HepG2 (cell line): Measurements from ENCODE around the gene HECTD1. TPM values are rescaled to one million over a fixed set of nuclear protein-coding genes. Genes with fewer than 3 reads are reported as not detected.
"Not testable (repeated sequence)": the region's sequence is repeated elsewhere in the genome, so short reads cannot be mapped to it uniquely, and the experiment has no call there.

Experiments
- ARID4A ChIP-seq: sonication (generic); formaldehyde crosslinking; IDR thresholded peaks from 2 replicates; pipeline ENCODE4 v1.5.0; 2020; ENCODE audit warnings: mild to moderate bottlenecking, missing genetic modification reagents, borderline replicate concordance
- ARID5B ChIP-seq: IDR thresholded peaks from 2 replicates; pipeline ENCODE4 v1.4.0; 2020; ENCODE audit warnings: mild to moderate bottlenecking, missing genetic modification reagents
- CHD4 ChIP-seq: fragments of 200-600 bp; sonication (generic); IDR thresholded peaks from 2 replicates; pipeline ENCODE4 v1.7.0; 2017; ENCODE audit warnings: mild to moderate bottlenecking, low read length, borderline replicate concordance
- GATAD2A ChIP-seq: IDR thresholded peaks from 2 replicates; pipeline ENCODE4 v1.6.1; 2016
- HDAC1 ChIP-seq: sonication (generic); formaldehyde crosslinking; IDR thresholded peaks from 2 replicates; pipeline ENCODE4 v1.5.1; 2020; ENCODE audit warnings: mild to moderate bottlenecking, missing genetic modification reagents
- POGZ ChIP-seq: sonication (generic); formaldehyde crosslinking; IDR thresholded peaks from 2 replicates; pipeline ENCODE4 v1.4.0; 2020; ENCODE audit warnings: mild to moderate bottlenecking, missing genetic modification reagents
- RXRB ChIP-seq: IDR thresholded peaks from 2 replicates; pipeline ENCODE4 v1.6.1; 2016; ENCODE audit warnings: borderline replicate concordance, missing genetic modification reagents, missing compliant biosample characterization
- ZNF160 ChIP-seq: sonication (generic); formaldehyde crosslinking; IDR thresholded peaks from 2 replicates; pipeline ENCODE4 v1.8.0; 2022; ENCODE audit warnings: mild to moderate bottlenecking, inconsistent platforms, missing genetic modification reagents
- polyA plus RNA-seq, 8 experiments: library from polyadenylated mRNA; depleted of rRNA in 3 of 8; stranded (reverse) in 7 of 8; unstranded in 1 of 8; fragments of >200 nt; fragmentation: Illumina TruSeq in 4 of 8; extraction: Trizol in 4 of 8; gene quantifications; 2 replicates each; pipeline versions ENCODE4 v1.2.1 to v1.2.3, GENCODE V29; 2011 to 2016; ENCODE audit warnings: low read depth in 4 of 8, missing spikeins in 1 of 8, mixed read lengths in 1 of 8; ENCODE audit not compliant: insufficient read depth in 1 of 8
- total RNA-seq, 5 experiments: library from RNA; depleted of rRNA; stranded (reverse); fragments of >200 nt; fragmentation: Illumina TruSeq; extraction: Trizol; gene quantifications; 2 replicates each; pipeline ENCODE4 v1.2.3, GENCODE V29; 2016; ENCODE audit warnings: low read depth in 1 of 5
- TF ChIP-seq, protein P1 (sequence below), 2 experiments: fragments of 450-650 bp in 1 of 2; sonication (generic) in 1 of 2; formaldehyde crosslinking in 1 of 2; IDR thresholded peaks; 2 replicates each; pipeline versions ENCODE4 v1.6.1 to v1.8.0; 2016 to 2022; ENCODE audit warnings: antibody characterized with exemption in 1 of 2, mild to moderate bottlenecking in 1 of 2, missing genetic modification reagents in 1 of 2
- TF ChIP-seq, protein P2 (sequence below): IDR thresholded peaks from 2 replicates; pipeline ENCODE4 v1.6.1; 2012; ENCODE audit warnings: inconsistent platforms

HECTD1 gene
- total and polyA plus RNA-seq, 2 of the 13 experiments (the other 11 are each of a cell fraction or from before 2014, with no cell fraction given), result 312 to 560 TPM

- peak; percentile 40; the same call in 1 of the 2 replicates for TF ChIP-seq ARID4A (CRISPR knock-in tag)
- TF ChIP-seq GATAD2A (CRISPR knock-in tag), result peak; percentile 74
- TF ChIP-seq ZNF160 (CRISPR knock-in tag), result 0 out of 2 replicates have a peak, but pooled peaks have one; percentile 31
- TF ChIP-seq, protein P1, sequence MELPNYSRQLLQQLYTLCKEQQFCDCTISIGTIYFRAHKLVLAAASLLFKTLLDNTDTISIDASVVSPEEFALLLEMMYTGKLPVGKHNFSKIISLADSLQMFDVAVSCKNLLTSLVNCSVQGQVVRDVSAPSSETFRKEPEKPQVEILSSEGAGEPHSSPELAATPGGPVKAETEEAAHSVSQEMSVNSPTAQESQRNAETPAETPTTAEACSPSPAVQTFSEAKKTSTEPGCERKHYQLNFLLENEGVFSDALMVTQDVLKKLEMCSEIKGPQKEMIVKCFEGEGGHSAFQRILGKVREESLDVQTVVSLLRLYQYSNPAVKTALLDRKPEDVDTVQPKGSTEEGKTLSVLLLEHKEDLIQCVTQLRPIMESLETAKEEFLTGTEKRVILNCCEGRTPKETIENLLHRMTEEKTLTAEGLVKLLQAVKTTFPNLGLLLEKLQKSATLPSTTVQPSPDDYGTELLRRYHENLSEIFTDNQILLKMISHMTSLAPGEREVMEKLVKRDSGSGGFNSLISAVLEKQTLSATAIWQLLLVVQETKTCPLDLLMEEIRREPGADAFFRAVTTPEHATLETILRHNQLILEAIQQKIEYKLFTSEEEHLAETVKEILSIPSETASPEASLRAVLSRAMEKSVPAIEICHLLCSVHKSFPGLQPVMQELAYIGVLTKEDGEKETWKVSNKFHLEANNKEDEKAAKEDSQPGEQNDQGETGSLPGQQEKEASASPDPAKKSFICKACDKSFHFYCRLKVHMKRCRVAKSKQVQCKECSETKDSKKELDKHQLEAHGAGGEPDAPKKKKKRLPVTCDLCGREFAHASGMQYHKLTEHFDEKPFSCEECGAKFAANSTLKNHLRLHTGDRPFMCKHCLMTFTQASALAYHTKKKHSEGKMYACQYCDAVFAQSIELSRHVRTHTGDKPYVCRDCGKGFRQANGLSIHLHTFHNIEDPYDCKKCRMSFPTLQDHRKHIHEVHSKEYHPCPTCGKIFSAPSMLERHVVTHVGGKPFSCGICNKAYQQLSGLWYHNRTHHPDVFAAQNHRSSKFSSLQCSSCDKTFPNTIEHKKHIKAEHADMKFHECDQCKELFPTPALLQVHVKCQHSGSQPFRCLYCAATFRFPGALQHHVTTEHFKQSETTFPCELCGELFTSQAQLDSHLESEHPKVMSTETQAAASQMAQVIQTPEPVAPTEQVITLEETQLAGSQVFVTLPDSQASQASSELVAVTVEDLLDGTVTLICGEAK (IDR thresholded peaks at IDR 0.05), result not testable (repeated sequence)
- TF ChIP-seq, protein P1 (CRISPR knock-in tag; IDR thresholded peaks at IDR 0.05), result 0 out of 2 replicates have a peak, but pooled peaks have one; percentile 60
- TF ChIP-seq, protein P2, sequence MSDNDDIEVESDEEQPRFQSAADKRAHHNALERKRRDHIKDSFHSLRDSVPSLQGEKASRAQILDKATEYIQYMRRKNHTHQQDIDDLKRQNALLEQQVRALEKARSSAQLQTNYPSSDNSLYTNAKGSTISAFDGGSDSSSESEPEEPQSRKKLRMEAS, result 0 out of 2 replicates have a peak, but pooled peaks have one; percentile 17
- 0 out of 2 replicates have a peak, but pooled peaks have one; percentile 37 for TF ChIP-seq CHD4
- peak; percentile 88 for TF ChIP-seq POGZ (CRISPR knock-in tag)
- peak; percentile 74 for TF ChIP-seq ARID5B (CRISPR knock-in tag)
- 0 out of 2 replicates have a peak, but pooled peaks have one; percentile 24 for TF ChIP-seq HDAC1 (CRISPR knock-in tag)
- TF ChIP-seq RXRB (CRISPR knock-in tag), result peak; percentile 62; the same call in 1 of the 2 replicates
Measured at GRCh38 chr14:31052905-31053586, 154.5 kb downstream of the HECTD1 start (continued).
